H1 (cell line): ENCODE data around the gene ARNT2. TPM values are rescaled to one million over a fixed set of nuclear protein-coding genes. Genes with fewer than 3 reads are reported as not detected.

Source experiments
- CTCF ChIA-PET: fragments of 300-600 bp; sonication (Branson Sonifier 250); formaldehyde crosslinking; loops from one replicate; lab custom pipeline; 2021; ENCODE audit not compliant: partially characterized antibody; lab: Charles Lee
- POLR2A ChIA-PET: fragments of 300-600 bp; sonication (Branson Sonifier 250); formaldehyde crosslinking; loops from one replicate; lab custom pipeline; 2021; ENCODE audit warnings: inconsistent platforms; ENCODE audit not compliant: partially characterized antibody; lab: Charles Lee
- DNase-seq, 2 experiments: peaks; one replicate each; pipeline versions ENCODE4 v3.0.0 to v3.0.0-alpha.2; 2010 to 2022; ENCODE audit warnings: low spot score in 2 of 2, low read depth in 1 of 2, mixed read lengths in 1 of 2
- FAIRE-seq: peaks from 2 replicates; lab custom pipeline; 2011; peaks lifted over from hg19 to GRCh38; lab: Jason Lieb, UNC
- H2AFZ ChIP-seq: 2 replicates; pipeline ENCODE4 v1.8.1; 2012; ENCODE audit warnings: low read length, inconsistent platforms
- H2AK5ac ChIP-seq: 2 replicates; pipeline ENCODE4 v1.6.1; 2013; ENCODE audit warnings: low read depth, low read length
- H2BK120ac ChIP-seq: replicated peaks from 2 replicates; pipeline ENCODE3; 2013; ENCODE audit warnings: low read depth, low read length, inconsistent platforms
- H2BK12ac ChIP-seq: 2 replicates; pipeline ENCODE4 v1.6.1; 2013; ENCODE audit warnings: low read depth, low read length
- H2BK15ac ChIP-seq: 2 replicates; pipeline ENCODE4 v1.6.1; 2013; ENCODE audit warnings: low read length
- H2BK20ac ChIP-seq: 2 replicates; pipeline ENCODE4 v1.6.1; 2013; ENCODE audit warnings: low read length
- H2BK5ac ChIP-seq: 2 replicates; pipeline ENCODE4 v1.6.1; 2013; ENCODE audit warnings: low read depth, low read length
- H3K14ac ChIP-seq: 2 replicates; pipeline ENCODE4 v1.6.1; 2013; ENCODE audit warnings: inconsistent platforms; ENCODE audit not compliant: insufficient read length
- H3K18ac ChIP-seq: 2 replicates; pipeline ENCODE4 v1.6.1; 2013; ENCODE audit warnings: low read length; ENCODE audit errors: extremely low read depth
- H3K23ac ChIP-seq: 2 replicates; pipeline ENCODE4 v1.6.1; 2013; ENCODE audit warnings: inconsistent platforms; ENCODE audit not compliant: insufficient read length
- H3K23me2 ChIP-seq: 2 replicates; pipeline ENCODE4 v1.6.1; 2013; ENCODE audit warnings: low read depth, low read length
- H3K27ac ChIP-seq: 2 replicates; pipeline ENCODE4 v1.6.1; 2011; ENCODE audit warnings: low read depth, low read length, inconsistent platforms
- H3K27me3 ChIP-seq, 4 experiments: replicated peaks in 1 of 4; 1 replicate in 1 of 4; 2 replicates in 3 of 4; pipeline versions ENCODE4 v1.6.1 to v1.8.1; 2011 to 2013; ENCODE audit warnings: low read length in 3 of 4, mild to moderate bottlenecking in 3 of 4, inconsistent platforms in 2 of 4, mixed read lengths in 2 of 4, moderate library complexity in 1 of 4; ENCODE audit not compliant: control insufficient read depth in 3 of 4, insufficient read depth in 3 of 4; ENCODE audit errors: extremely low read depth in 1 of 4
- H3K36me3 ChIP-seq, 4 experiments: 2 replicates each; pipeline versions ENCODE4 v1.6.1 to v1.8.1; 2011 to 2013; ENCODE audit warnings: mild to moderate bottlenecking in 4 of 4, low read length in 3 of 4, moderate library complexity in 2 of 4, control low read depth in 1 of 4, inconsistent platforms in 1 of 4; ENCODE audit not compliant: insufficient read depth in 4 of 4, control insufficient read depth in 2 of 4
- H3K4ac ChIP-seq: replicated peaks from 2 replicates; pipeline ENCODE3; 2013; ENCODE audit warnings: low read length, low read depth, mixed read lengths, inconsistent platforms; ENCODE audit not compliant: insufficient read length
- H3K4me1 ChIP-seq, 4 experiments: replicated peaks in 1 of 4; 1 replicate in 1 of 4; 2 replicates in 3 of 4; pipeline versions ENCODE4 v1.6.1 to v1.8.1; 2011 to 2013; ENCODE audit warnings: low read length in 3 of 4, inconsistent platforms in 2 of 4, mixed read lengths in 1 of 4; ENCODE audit not compliant: insufficient read depth in 4 of 4, control insufficient read depth in 3 of 4
- H3K4me2 ChIP-seq, 2 experiments: 2 replicates each; pipeline versions ENCODE4 v1.6.1 to v1.8.1; 2011 to 2013; ENCODE audit warnings: low read depth in 2 of 2, low read length in 2 of 2, control low read depth in 1 of 2, inconsistent platforms in 1 of 2, mild to moderate bottlenecking in 1 of 2; ENCODE audit not compliant: insufficient read depth in 1 of 2
- H3K4me3 ChIP-seq, 4 experiments: fragments of 200-600, 300-600 bp in 1 of 4; sonication (generic), shearing (Covaris generic), sonication (Bioruptor Twin) in 1 of 4; 2 replicates each; pipeline versions ENCODE4 v1.5.1 to v1.8.1; 2011 to 2016; ENCODE audit warnings: low read length in 4 of 4, low read depth in 3 of 4, control low read depth in 2 of 4, inconsistent platforms in 2 of 4, mild to moderate bottlenecking in 2 of 4, mixed read lengths in 1 of 4, moderate library complexity in 1 of 4; ENCODE audit not compliant: insufficient read depth in 2 of 4; ENCODE audit errors: extremely low read depth in 1 of 4
- H3K56ac ChIP-seq: replicated peaks from 2 replicates; pipeline ENCODE3; 2013; ENCODE audit warnings: low read depth, mild to moderate bottlenecking, mixed read lengths, low read length, inconsistent platforms; ENCODE audit not compliant: insufficient read length
- H3K79me1 ChIP-seq: 2 replicates; pipeline ENCODE4 v1.6.1; 2013; ENCODE audit warnings: low read depth, low read length, control low read depth
- H3K79me2 ChIP-seq, 2 experiments: 2 replicates each; pipeline versions ENCODE4 v1.6.1 to v1.8.1; 2012 to 2013; ENCODE audit warnings: low read length in 2 of 2, mild to moderate bottlenecking in 2 of 2, inconsistent platforms in 1 of 2; ENCODE audit not compliant: insufficient read depth in 2 of 2, control insufficient read depth in 1 of 2
- H3K9ac ChIP-seq, 4 experiments: replicated peaks in 1 of 4; 1 replicate in 1 of 4; 2 replicates in 3 of 4; pipeline versions ENCODE4 v1.6.1 to v1.8.1; 2011 to 2013; ENCODE audit warnings: low read depth in 3 of 4, low read length in 3 of 4, control low read depth in 2 of 4, mild to moderate bottlenecking in 2 of 4, moderate library complexity in 2 of 4, inconsistent platforms in 1 of 4; ENCODE audit errors: extremely low read depth in 1 of 4
- H3K9me3 ChIP-seq, 2 experiments: 2 replicates each; pipeline versions ENCODE4 v1.6.1 to v1.8.1; 2012 to 2013; ENCODE audit warnings: mild to moderate bottlenecking in 2 of 2, moderate library complexity in 2 of 2, control low read depth in 1 of 2, inconsistent platforms in 1 of 2, low read depth in 1 of 2, low read length in 1 of 2, mixed read lengths in 1 of 2; ENCODE audit not compliant: insufficient read depth in 2 of 2
- H4K20me1 ChIP-seq, 2 experiments: replicated peaks in 1 of 2; 2 replicates each; pipeline versions ENCODE3 to v1.8.1; 2011 to 2013; ENCODE audit warnings: inconsistent platforms in 2 of 2, low read length in 2 of 2, mild to moderate bottlenecking in 1 of 2; ENCODE audit not compliant: insufficient read depth in 2 of 2, control insufficient read depth in 1 of 2
- H4K5ac ChIP-seq: 2 replicates; pipeline ENCODE4 v1.6.1; 2013; ENCODE audit warnings: low read length, low read depth, mixed read lengths, inconsistent platforms; ENCODE audit not compliant: insufficient read length
- H4K8ac ChIP-seq: 2 replicates; pipeline ENCODE4 v1.8.0; 2013; ENCODE audit warnings: mild to moderate bottlenecking, moderate library complexity, low read length, inconsistent platforms; ENCODE audit not compliant: insufficient read depth; ENCODE audit errors: extremely low read depth
- H4K91ac ChIP-seq: replicated peaks from 2 replicates; pipeline ENCODE3; 2013; ENCODE audit warnings: low read length, mixed read lengths, inconsistent platforms; ENCODE audit not compliant: insufficient read length
- CBX5 ChIP-seq: fragments of 300-800, 300-1000 bp; sonication (generic); IDR thresholded peaks from 2 replicates; pipeline ENCODE4 v1.7.1; 2016; ENCODE audit warnings: antibody characterized with exemption, low read length, low read depth
- CHD1 ChIP-seq: IDR thresholded peaks from 2 replicates; pipeline ENCODE4 v1.6.1; 2012; ENCODE audit warnings: low read depth, low read length, improper control_type of control experiment
- JUND ChIP-seq: IDR thresholded peaks from 2 replicates; pipeline ENCODE4 v1.6.1; 2011; ENCODE audit warnings: mild to moderate bottlenecking, improper control_type of control experiment, low read length
- KDM1A ChIP-seq: fragments of 200-600, 300-600 bp; sonication (generic); IDR thresholded peaks from 2 replicates; pipeline ENCODE4 v1.7.1; 2016; ENCODE audit warnings: mild to moderate bottlenecking, low read length, borderline replicate concordance
- NRF1 ChIP-seq: IDR thresholded peaks from 2 replicates; pipeline ENCODE4 v1.6.1; 2011; ENCODE audit warnings: mild to moderate bottlenecking, low read depth, low read length, improper control_type of control experiment
- PHF8 ChIP-seq: fragments of 200-600 bp; sonication (generic); conservative IDR thresholded peaks from 2 replicates; pipeline ENCODE4 v1.7.1; 2012; ENCODE audit warnings: low read depth, mild to moderate bottlenecking, inconsistent platforms, low read length, moderate library complexity
- RBBP5 ChIP-seq: IDR thresholded peaks from 2 replicates; pipeline ENCODE4 v1.7.1; 2012; ENCODE audit warnings: low read depth, mild to moderate bottlenecking, inconsistent platforms, low read length, moderate library complexity, borderline replicate concordance
- SUZ12 ChIP-seq: fragments of 200-600 bp; sonication (generic); IDR thresholded peaks from 2 replicates; pipeline ENCODE4 v1.6.1; 2012; ENCODE audit warnings: mild to moderate bottlenecking, inconsistent platforms, low read length, moderate library complexity, mixed read lengths
- TAF1 ChIP-seq: IDR thresholded peaks from 2 replicates; pipeline ENCODE4 v1.6.1; 2011; ENCODE audit warnings: mild to moderate bottlenecking, low read depth, low read length
- TBP ChIP-seq: IDR thresholded peaks from 2 replicates; pipeline ENCODE4 v1.6.1; 2011; ENCODE audit warnings: low read depth, low read length, improper control_type of control experiment
- YY1 ChIP-seq: IDR thresholded peaks from 2 replicates; pipeline ENCODE4 v1.6.1; 2011; ENCODE audit warnings: low read depth, mild to moderate bottlenecking, low read length
- WGBS, 2 experiments: shearing (Covaris generic) in 1 of 2; methylation state at CpG; one replicate each; pipeline versions ENCODE4 v1.1.6 to v1.1.7; 2013 to 2015; ENCODE audit warnings: low lambda C conversion rate in 2 of 2, mixed read lengths in 2 of 2, inconsistent platforms in 1 of 2, low coverage in 1 of 2, missing lambda C conversion rate in 1 of 2; ENCODE audit not compliant: insufficient replicate concordance in 2 of 2, insufficient coverage in 1 of 2, insufficient read length in 1 of 2; ENCODE audit errors: extremely low coverage in 1 of 2, missing lambda C conversion rate in 1 of 2; 5-methylcytosine and 5-hydroxymethylcytosine counted together
- polyA plus RNA-seq, 7 experiments: library from polyadenylated mRNA; depleted of rRNA in 3 of 7; stranded (reverse) in 5 of 7; unstranded in 2 of 7; fragments of >200 nt in 5 of 7; fragments of 200-250 nt in 2 of 7; gene quantifications; 1 replicate in 5 of 7; 2 replicates in 1 of 7; 4 replicates in 1 of 7; pipeline versions ENCODE4 v1.2.1 to v1.2.3, GENCODE V29; 2011 to 2013; ENCODE audit warnings: missing spikeins in 2 of 7, mixed read lengths in 2 of 7
- total RNA-seq: library from RNA; stranded (reverse); fragmentation: NEBNext Ultra II Directional; extraction: Animal tissue kit (Norgen Biotek cat#: 25700); gene quantifications from 2 replicates; pipeline ENCODE4 v1.2.1, GENCODE V29; 2021

ARNT2 gene
- total and polyA plus RNA-seq, 2 of the 8 experiments (the other 6 are each of a cell fraction or from before 2014, with no cell fraction given), result 9.5 to 14.6 TPM

DNA sequence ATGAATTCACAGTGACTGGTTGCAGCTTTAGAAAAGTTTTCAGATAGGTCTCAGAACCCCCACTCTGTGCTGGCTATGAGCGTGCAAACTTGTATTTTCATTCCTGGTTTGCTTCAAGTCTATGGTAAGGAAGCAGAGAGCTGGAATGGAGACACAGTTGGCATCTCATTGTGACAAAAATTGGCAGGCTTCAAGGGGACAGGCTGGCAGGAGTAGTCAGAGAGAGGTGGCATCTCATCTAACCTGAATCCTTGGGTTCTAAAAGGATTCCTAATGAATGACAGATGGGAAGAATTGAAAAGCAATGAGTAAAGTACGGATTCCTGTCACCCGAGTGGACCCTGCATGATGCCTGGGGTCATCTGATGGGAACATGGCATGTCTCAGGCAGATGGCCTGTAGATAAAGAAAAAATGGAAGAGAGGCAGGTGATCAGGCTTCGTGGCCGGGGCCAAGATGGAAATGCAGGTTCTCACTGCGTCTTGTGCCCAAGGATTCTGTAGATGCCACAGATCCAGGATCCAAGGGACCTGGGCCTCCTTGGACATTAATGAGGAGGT, 201.5 kb downstream of the ARNT2 start:
- no peak overlapping the region for H4K8ac ChIP-seq
- H3K4ac ChIP-seq, result no peak overlapping the region
- no peak overlapping the region for H2AK5ac ChIP-seq
- no peak overlapping the region for H3K4me3 ChIP-seq
- H3K9me3 ChIP-seq, result no peaks in the 10 kb centered on the region
- CTCF ChIA-PET, result interaction anchor here (0.9 to 1.9 kb wide), 4 partner anchors 8 to 174 kb away, joined by 3 to 11 read pairs (median 4); partner anchors contain the start of gene CEMIP
- no peak overlapping the region for H2BK20ac ChIP-seq
- no peaks in the 10 kb centered on the region for H3K79me1 ChIP-seq
- peak in 1 of 2 experiments; percentile 13 for DNase-seq
- H4K5ac ChIP-seq, result no peak overlapping the region
- no peaks in the 10 kb centered on the region; a peak in 2 of 7 replicates for H3K27me3 ChIP-seq
- H2BK120ac ChIP-seq, result no peak overlapping the region
- H3K56ac ChIP-seq, result no peak overlapping the region
- no peak overlapping the region for H3K9ac ChIP-seq
- H2BK12ac ChIP-seq, result no peak overlapping the region
- no peaks in the 10 kb centered on the region for H3K79me2 ChIP-seq
- no peak overlapping the region for H2AFZ ChIP-seq
- FAIRE-seq, result no peak
- H3K4me2 ChIP-seq, result no peak overlapping the region
- peaks cover 0 to 8% (median under 1%) of the 10 kb centered on the region in 4 experiments; a peak in 5 of 7 replicates for H3K4me1 ChIP-seq
- POLR2A ChIA-PET, result no interaction called here
- no peak overlapping the region for H4K91ac ChIP-seq
- no peak overlapping the region for H2BK5ac ChIP-seq
- H3K23ac ChIP-seq, result no peak overlapping the region
- no peaks in the 10 kb centered on the region for H3K36me3 ChIP-seq
- H3K27ac ChIP-seq, result no peak overlapping the region
- no peak overlapping the region for H2BK15ac ChIP-seq
- 81% methylated on average over 6 of the region's 6 CpGs; no CpG with 5 or more reads in 1 of the 2 experiments for WGBS, 2 experiments
- no peak overlapping the region for H3K14ac ChIP-seq
- no peaks in the 10 kb centered on the region for H4K20me1 ChIP-seq
- H3K18ac ChIP-seq, result no peak overlapping the region
- no peaks in the 10 kb centered on the region for H3K23me2 ChIP-seq
- TF ChIP-seq KDM1A (no peak), NRF1 (no peak), CBX5 (no peak), TBP (no peak), CHD1 (no peak), TAF1 (no peak), YY1 (no peak), PHF8 (no peak), SUZ12 (no peak), RBBP5 (no peak), JUND (no peak)
